Measurements from ENCODE around the gene METAP2. TPM values are rescaled to one million over a fixed set of nuclear protein-coding genes. Genes with fewer than 3 reads are reported as not detected.

METAP2 gene
- total RNA-seq, 4 donors from 2014 or later = 58.8 to 83.0 (median 62.4) TPM

- intact Hi-C loops (cut with DNase I; ENCODE audit: low total_unique reads) = loop anchor here (2.0 to 10.0 kb wide), 4 partner anchors 89 to 561 kb away; partner anchors contain the start of genes LTA4H, NDUFA12 and NR2C1
These were observed 595 bp upstream of the METAP2 start for GRCh38 chr12:95473231-95473883.

GRCh38 chr12:95474660-95474958 is 657 bp downstream of the METAP2 start:
- no peak for ATAC-seq
- intact Hi-C loops (cut with DNase I; ENCODE audit: low total_unique reads) = loop anchor here (1.0 to 10.0 kb wide), 3 partner anchors 257 to 560 kb away; partner anchors contain the start of genes FGD6, LTA4H, NDUFA12 and VEZT
- peak overlapping the region; percentile 81 to 100 (median 90) for H3K4me3 ChIP-seq
- peak overlapping the region; percentile 93 to 99 (median 96) for H3K27ac ChIP-seq
- H3K9me3 ChIP-seq = no peaks in the 10 kb centered on the region
- in situ Hi-C loops (cut with MboI; ENCODE audit: low sequenced_read_pairs in 4 of 4) = loop anchor here in 1 of 4 donors (5.0 kb wide), 1 partner anchor 87 kb away; no protein-coding TSS in a partner anchor
- H3K27me3 ChIP-seq = no peaks in the 10 kb centered on the region
- TF ChIP-seq CTCF (IDR thresholded peaks at IDR 0.05 in 4 of 5, conservative IDR thresholded peaks at IDR 0.05 in 1 of 5) (no peak), POLR2A (IDR thresholded peaks at IDR 0.05) (no peak)
- H3K4me1 ChIP-seq = peaks cover 14 to 34% of the 10 kb centered on the region in 2 donors
- H3K36me3 ChIP-seq = peaks cover 0 to 32% of the 10 kb centered on the region in 2 donors
- DNase-seq = no peak

More at GRCh38 chr12:95473231-95473883, 595 bp upstream of the METAP2 start:
- in situ Hi-C loops (cut with MboI; ENCODE audit: low sequenced_read_pairs in 4 of 4) = loop anchor here in 1 of 4 donors (5.0 kb wide), 1 partner anchor 86 kb away; no protein-coding TSS in a partner anchor
- Histone ChIP-seq H3K36me3 (peaks cover 0 to 25% of the 10 kb centered on the region in 2 donors), H3K4me3 (peak overlapping the region; percentile 81 to 100 (median 90)), H3K27me3 (no peaks in the 10 kb centered on the region), H3K9me3 (no peaks in the 10 kb centered on the region), H3K27ac (peak overlapping the region; percentile 93 to 99 (median 96)), H3K4me1 (peaks cover 14 to 27% of the 10 kb centered on the region in 2 donors)
- peak; percentile 86 to 89 for ATAC-seq
- TF ChIP-seq POLR2A (IDR thresholded peaks at IDR 0.05) (no peak), CTCF (IDR thresholded peaks at IDR 0.05 in 4 of 5, conservative IDR thresholded peaks at IDR 0.05 in 1 of 5) (no peak)
- DNase-seq = peak; percentile 15 to 36

DNA sequence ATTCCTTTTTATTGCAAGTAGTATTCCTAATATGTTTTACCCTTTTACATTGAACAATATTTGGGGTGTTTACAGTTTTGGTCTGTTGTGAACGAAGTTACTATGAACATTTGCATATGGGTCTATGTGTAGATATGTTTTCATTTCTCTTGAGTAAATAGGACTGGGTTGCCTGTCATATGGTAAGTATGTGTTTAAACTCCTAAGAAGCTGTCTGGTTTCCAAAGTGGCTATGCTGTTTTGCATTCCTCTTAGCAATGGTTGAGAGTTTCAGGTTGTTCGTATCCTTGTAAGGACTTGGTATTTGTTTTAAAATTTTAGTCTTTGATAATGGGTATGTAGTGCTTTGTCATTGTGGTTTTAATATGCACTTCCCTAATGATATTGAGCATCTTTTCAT is 6.3 kb downstream of the METAP2 start:
- peaks cover 35 to 38% of the 10 kb centered on the region in 2 donors for H3K4me1 ChIP-seq

DNA sequence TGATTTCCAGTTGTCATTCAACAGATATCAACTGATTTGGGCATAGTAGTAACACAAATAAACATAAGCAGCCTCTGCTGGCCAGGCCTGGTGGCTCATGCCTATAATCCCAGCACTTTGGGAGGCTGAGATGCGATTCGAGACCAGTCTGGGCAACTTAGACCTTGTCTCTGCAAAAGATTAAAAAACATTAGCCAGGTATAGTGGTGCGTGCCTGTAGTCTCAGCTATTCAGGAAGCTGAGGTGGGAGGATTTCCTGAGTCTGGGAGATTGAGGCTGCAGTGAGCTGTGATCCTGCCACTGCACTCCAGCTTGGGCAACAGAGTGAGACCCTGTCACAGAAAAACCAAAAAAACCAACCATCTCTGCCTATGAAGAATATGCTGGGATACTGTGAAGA is 7.1 kb downstream of the METAP2 start:
- H3K4me3 ChIP-seq = no peak overlapping the region
- no peak for DNase-seq
- no peak for ATAC-seq
- H3K9me3 ChIP-seq = no peaks in the 10 kb centered on the region
- in situ Hi-C loops (cut with MboI; ENCODE audit: low sequenced_read_pairs in 4 of 4) (no loop called here), intact Hi-C loops (cut with DNase I; ENCODE audit: low total_unique reads) (no loop called here)
- peaks cover 0 to 37% of the 10 kb centered on the region in 2 donors for H3K36me3 ChIP-seq
- TF ChIP-seq CTCF (IDR thresholded peaks at IDR 0.05 in 4 of 5, conservative IDR thresholded peaks at IDR 0.05 in 1 of 5) (no peak), POLR2A (IDR thresholded peaks at IDR 0.05) (no peak)
- H3K27me3 ChIP-seq = no peaks in the 10 kb centered on the region
- peaks cover 27 to 30% of the 10 kb centered on the region in 2 donors for H3K4me1 ChIP-seq
- peak overlapping the region in 1 of 4 donors; percentile 1 for H3K27ac ChIP-seq

More for the DNA sequence above, 6.3 kb downstream of the METAP2 start:
- Histone ChIP-seq H3K9me3 (no peaks in the 10 kb centered on the region), H3K36me3 (peaks cover 0 to 40% of the 10 kb centered on the region in 2 donors), H3K27me3 (no peaks in the 10 kb centered on the region), H3K4me3 (no peak overlapping the region), H3K27ac (no peak overlapping the region)
- DNase-seq (no peak), ATAC-seq (no peak)
- in situ Hi-C loops (cut with MboI; ENCODE audit: low sequenced_read_pairs in 4 of 4) (no loop called here), intact Hi-C loops (cut with DNase I; ENCODE audit: low total_unique reads) (no loop called here)
- TF ChIP-seq CTCF (IDR thresholded peaks at IDR 0.05 in 4 of 5, conservative IDR thresholded peaks at IDR 0.05 in 1 of 5) (no peak), POLR2A (IDR thresholded peaks at IDR 0.05) (no peak)
